GM12874 (cell line): ENCODE data around the gene ADGRV1.

Experiments used
- TF ChIP-seq, protein P1 (sequence below): IDR thresholded peaks from 2 replicates; pipeline ENCODE4 v1.5.1; 2011; ENCODE audit warnings: low read depth, mild to moderate bottlenecking, control low read depth, low read length, moderate library complexity; ENCODE audit not compliant: insufficient read depth

The ADGRV1 gene

DNA sequence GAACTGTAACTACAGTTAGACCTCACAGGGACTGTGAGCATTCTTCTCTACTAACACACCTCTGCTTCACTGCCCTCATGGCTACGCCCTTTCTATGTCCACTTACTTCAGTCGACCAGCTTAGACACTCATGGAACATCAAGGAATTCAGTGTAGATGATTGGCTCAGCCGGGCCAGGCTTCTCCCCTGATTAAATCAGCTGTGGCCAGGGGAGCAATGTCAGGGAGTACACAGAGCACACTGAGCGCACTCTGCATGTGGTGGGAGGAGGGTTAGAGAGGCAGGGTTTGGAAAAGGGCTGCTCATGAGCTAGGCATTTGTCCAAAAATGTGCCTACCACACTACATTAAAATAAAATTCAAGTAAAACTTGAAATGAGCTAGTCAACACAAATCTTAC, 424.0 kb downstream of the ADGRV1 start:
- TF ChIP-seq, protein P1, sequence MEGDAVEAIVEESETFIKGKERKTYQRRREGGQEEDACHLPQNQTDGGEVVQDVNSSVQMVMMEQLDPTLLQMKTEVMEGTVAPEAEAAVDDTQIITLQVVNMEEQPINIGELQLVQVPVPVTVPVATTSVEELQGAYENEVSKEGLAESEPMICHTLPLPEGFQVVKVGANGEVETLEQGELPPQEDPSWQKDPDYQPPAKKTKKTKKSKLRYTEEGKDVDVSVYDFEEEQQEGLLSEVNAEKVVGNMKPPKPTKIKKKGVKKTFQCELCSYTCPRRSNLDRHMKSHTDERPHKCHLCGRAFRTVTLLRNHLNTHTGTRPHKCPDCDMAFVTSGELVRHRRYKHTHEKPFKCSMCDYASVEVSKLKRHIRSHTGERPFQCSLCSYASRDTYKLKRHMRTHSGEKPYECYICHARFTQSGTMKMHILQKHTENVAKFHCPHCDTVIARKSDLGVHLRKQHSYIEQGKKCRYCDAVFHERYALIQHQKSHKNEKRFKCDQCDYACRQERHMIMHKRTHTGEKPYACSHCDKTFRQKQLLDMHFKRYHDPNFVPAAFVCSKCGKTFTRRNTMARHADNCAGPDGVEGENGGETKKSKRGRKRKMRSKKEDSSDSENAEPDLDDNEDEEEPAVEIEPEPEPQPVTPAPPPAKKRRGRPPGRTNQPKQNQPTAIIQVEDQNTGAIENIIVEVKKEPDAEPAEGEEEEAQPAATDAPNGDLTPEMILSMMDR: no peak

DNA sequence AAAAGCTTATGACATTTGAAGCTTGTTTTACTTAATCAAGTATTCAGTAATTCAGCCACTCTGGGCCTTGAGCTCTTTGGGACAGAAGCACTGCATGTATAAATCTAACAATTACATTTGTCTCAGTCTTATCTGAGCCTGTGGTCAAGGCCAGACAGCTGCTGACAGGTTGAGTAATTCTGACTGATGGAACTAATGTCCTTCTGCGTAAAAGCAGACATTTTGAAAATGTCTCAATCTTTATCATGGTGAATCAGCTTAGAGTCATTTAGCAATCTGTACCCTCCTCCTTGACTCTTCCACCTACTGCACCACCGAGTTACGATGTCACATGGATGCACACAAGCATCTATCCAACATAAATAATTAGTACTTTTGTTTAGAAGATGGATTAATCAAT, 424.6 kb downstream of the ADGRV1 start:
- TF ChIP-seq, protein P1: no peak

DNA sequence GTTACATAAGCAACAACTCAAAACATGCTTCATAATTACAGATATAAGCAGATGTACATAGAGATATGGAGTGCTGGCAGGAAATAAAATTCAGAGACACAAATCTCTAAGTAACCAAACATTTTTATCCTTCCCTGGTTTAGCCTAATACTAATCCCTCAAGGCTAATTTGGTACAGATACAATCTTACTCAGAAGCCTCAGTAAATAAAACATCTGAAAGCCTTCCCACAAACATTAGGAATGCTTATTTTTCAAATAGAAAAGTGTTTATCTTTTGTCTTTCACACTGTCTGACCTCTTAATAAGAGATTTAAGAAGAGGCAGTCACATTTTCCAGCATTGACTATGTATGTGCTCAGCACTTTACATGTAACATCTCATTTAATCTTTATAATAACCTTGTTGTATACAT, 425.1 kb downstream of the ADGRV1 start:
- TF ChIP-seq, protein P1: no peak

DNA sequence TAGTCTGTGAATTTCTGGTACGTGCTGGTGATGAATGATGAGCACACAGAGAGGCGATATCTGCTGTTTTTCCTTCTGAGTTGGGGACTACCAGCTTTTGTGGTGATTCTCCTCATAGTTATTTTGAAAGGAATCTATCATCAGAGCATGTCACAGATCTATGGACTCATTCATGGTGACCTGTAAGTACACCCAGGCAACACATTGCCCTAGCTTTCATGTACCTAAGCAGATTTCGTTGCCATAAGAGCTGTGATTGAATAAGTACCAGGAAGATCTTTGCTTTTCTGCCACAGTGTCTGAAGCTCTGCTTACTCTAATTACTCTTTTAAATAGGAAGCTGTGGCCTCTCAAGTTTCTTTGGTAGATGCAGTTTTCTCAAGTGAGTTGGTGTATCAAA, 426.7 kb downstream of the ADGRV1 start:
- TF ChIP-seq, protein P1: no peak

DNA sequence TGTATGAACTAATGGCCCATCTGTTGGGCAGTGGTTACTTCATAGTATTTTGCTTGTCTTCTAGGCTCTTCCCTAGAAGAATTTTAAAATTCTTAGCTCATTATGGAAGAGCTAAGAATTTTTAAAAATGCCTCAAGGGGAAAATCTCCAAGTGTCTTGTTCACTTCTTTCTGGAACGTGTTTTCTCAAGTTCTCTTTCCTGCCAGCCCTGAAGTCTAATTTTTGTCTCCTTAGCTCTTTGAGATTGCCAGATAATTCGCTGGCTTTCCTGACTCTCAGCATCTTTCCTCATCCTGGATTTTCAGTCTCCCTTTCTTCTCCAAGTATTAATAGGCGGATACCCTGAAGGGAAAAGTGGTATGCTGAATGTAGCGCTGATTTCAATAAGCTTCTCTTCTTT, 429.1 kb downstream of the ADGRV1 start:
- TF ChIP-seq, protein P1: no peak

DNA sequence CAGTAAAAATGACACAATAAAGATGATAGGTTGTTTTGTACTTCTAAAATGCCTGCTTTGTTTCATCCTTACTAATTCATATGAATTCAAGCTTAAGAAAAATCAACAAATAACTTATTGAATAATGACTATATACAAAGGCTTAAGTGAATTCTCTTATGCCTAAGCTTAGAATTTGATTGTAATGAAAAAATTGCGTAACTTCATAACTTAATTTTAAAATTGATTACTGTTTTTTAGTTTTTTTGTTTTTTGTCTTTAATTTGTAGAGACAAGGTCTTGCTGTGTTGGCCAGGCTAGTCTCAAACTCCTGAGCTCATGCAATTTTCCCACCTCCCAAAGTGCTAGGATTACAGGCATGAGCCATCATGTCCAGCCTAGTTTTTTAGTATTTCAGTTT, 432.6 kb downstream of the ADGRV1 start:
- TF ChIP-seq, protein P1: no peak

DNA sequence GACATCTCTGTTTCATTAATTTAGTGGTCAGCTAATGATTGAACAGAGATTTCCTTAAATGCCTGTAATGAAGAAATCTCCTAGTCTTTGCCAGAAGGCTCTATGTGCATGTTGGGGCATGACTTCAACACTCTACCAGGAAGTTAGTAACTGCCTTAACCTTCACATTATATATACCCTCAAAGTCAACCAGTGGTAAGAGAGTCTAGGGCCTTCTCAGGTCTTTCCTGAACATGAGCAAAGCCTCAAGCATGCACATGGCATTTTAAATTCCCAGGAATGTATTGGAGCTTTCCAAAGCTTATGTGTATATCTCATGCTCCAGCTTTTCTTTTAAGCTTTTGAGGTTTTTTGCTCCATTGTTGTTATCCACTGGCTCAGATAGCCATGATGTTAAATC, 436.2 kb downstream of the ADGRV1 start:
- TF ChIP-seq, protein P1: no peak

DNA sequence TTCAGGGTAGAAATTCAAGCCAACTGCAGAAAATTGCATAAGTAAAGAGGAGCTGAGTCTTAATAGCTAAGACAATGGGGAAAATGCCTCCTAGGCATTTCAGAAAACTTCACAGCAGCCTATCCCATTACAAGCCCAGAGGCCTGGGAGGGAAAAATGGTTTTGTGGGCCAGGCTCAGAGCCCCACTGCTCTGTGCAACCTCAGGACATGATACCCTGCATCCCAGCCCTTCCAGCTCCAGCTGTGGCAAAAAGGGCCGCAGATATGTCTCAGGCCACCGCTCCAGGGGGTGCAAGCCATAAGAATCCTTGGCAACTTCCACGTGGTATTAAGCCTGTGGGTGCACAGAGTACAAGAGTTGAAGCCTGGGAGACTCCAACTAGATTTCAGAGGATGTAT, 437.5 kb downstream of the ADGRV1 start:
- TF ChIP-seq, protein P1: no peak
